Hematopoietic multipotent progenitor cell treated with erythropoietin and hydrocortisone succinate and interleukin-3 and kit ligand, for 8 days (in vitro differentiated cells): ENCODE measurements around the gene CHMP1B.

Experiments
- DNase-seq: peaks from one replicate; pipeline ENCODE4 v3.0.0-alpha.2; 2015

CHMP1B gene, protein sequence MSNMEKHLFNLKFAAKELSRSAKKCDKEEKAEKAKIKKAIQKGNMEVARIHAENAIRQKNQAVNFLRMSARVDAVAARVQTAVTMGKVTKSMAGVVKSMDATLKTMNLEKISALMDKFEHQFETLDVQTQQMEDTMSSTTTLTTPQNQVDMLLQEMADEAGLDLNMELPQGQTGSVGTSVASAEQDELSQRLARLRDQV

DNA sequence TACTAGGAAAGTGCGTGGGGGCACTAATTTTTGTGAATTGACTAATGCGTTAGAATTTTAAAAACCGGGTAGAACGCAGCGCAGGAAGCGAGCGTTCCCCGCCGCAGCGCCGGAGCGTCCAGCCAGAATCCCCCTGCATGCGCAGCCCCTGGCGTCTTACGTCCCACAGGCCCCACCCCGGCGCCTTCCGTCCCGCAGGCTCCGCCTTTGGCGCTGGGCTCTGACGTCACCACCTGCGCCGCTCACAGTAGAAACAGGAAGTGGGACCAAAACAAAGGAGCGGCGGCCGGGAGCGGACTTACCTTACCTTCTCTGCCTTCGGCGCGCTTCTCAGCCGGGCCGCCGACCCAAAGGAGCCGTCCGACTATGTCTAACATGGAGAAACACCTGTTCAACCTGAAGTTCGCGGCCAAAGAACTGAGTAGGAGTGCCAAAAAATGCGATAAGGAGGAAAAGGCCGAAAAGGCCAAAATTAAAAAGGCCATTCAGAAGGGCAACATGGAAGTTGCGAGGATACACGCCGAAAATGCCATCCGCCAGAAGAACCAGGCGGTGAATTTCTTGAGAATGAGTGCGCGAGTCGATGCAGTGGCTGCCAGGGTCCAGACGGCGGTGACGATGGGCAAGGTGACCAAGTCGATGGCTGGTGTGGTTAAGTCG is at the start of gene CHMP1B:
Gene CHMP1B (plus strand): TSS at position 268 of the 660 bp plus-strand sequence. CDS start 99 bp downstream, at position 367.
- peak; percentile 96 for DNase-seq

DNA sequence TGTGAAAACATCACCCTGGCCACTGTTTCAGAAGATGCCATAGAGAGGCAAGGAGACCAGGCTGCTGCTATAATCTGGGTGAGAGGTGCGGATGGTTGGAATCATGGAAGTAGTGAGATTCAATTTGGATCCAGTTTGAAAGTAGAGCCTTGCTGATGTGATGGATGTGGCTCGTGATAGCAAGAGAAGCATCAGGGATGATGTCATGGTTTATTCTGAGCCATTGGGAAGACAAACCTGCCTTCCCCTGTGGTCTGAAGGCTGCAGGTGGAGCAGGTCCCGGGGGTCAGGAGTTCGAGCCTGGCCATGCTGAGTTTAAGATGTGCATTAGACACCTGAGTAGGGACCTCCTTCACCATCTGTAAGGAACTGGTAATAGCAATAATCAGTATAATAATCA is 49.6 kb upstream of the CHMP1B start:
- no peak for DNase-seq

DNA sequence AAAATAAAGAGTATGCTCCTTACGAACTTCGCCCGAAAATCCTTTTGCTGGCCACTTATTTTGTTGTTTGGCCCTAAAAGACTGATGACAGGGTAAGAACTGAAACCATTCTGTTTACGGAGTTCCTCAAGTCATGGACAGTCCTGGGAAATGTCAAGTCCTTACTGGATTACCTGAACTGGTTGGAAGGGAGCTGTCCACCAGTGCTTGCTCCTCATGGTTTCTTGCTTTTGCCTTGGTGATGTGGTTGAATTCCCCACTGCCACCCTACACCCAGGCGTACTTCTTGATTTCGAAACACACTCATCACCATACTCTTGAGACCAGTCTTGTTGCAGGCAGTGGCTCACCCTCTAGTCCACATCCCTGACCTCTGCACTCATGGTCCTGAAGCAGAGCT is 49.1 kb upstream of the CHMP1B start:
- DNase-seq, result no peak

DNA sequence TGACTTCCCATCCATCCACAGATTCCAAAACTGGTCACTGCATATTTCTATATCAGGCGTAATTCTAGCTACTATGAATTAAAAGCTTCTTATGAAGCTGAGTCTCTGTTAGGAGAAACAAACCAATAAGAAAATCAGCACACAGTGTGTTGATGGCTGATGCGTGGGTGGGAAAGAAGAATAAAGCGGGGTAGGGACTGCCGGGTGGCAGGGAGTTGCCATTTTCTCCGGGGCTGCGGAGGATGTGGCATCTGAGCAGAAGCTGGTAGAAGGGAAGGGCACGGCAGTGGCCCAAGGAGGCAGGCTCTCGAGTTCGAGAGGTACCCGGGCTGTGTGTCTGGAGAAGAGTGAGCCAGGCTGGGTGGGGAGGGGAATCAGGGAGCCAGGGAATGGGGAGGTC is 48.6 kb upstream of the CHMP1B start:
- DNase-seq, result no peak

DNA sequence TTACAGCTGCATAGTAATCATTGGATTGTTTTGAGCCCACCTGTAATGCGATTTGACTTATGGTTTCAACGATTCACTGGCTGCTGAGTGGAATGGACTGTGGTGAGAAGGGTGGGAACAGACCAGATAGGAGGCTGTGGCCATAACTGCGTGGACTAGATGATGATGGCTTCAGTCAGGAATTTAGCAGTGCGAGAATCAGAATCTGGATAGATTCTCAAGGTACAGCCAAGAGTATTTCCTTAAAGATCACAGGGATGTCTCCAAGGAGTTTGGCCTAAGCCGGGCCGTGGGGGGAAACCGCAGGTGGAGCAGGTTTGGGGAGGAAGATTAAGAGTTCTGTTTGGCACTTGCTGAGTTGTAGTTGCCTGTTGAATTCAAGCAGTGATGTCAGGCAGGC is 44.0 kb upstream of the CHMP1B start:
- DNase-seq, result no peak

DNA sequence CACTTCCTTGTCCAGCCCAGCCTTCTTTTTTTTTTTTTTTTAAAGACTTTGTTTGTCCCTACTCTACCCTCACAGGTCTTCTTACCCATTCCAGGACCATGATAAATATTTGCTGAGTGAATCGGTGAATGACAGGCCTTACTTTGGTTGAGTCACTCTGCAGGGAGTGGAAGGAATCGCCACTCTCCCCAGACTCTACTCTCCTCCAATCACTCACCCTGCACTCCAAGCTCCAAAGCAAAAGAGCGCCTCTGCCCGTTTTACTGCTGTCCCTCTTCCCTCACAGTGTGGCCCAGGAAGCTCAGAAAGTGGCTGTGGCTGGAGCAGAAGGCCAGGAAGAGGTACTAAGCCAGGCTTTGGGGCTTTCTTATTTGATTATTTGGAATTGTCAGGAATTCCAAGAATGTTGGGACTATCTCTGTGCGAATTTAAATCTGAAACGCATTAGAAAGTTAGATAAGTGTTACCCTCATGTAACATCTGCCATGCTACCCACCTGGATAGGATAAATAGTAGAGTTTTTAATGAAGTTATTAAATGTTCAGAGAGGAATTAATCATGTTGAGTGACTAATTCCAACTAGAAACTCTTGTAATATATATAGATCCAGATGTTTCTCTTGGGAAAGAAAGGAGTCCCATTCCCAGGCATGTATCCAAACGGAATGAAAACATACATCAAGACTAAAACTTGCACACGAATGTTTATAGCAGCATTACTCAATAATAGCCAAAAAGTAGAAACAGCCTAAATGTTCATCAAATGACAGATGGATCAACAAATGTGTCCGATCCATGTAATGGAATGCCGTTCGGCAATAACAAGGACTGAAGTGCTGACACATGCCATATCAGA is 43.0 kb upstream of the CHMP1B start:
- no peak for DNase-seq

DNA sequence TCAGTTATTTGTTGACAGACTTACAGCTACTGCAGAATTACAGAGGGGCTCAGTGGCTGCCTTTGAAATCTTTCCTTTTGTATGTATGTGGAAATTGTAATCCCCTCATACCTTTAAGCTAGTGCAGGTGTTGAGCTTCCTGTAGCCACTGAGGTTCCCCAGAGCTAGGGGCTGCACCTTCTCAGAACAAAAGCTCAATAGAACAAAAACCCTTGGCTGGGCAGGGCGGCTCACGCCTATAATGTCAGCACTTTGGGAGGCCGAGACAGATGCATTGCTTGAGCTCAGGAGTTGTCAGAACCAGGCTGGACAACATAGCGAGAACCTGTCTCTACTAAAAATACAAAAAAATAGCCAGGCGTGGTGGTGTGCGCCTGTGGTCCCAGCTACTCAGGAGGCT is 41.3 kb upstream of the CHMP1B start:
- DNase-seq, result no peak

DNA sequence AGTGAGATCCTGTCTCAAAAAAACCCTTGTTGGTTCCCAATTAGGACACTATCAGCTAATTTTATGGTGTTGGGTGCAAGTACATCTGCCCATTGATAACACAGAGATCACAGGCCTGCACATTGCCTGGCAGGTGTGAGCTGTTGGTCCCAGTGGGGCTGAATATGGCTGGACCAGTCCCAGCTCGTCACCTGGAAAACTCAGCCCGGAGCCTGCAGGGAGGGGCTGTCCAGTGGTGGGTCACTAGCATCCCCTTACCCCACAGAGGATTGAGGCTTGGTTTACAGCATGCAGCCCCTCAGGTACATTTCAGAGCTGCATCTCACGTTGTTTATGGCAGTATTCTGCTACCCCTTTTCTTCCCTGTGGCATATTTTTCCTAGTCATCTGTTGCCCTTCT is 40.8 kb upstream of the CHMP1B start:
- no peak for DNase-seq

DNA sequence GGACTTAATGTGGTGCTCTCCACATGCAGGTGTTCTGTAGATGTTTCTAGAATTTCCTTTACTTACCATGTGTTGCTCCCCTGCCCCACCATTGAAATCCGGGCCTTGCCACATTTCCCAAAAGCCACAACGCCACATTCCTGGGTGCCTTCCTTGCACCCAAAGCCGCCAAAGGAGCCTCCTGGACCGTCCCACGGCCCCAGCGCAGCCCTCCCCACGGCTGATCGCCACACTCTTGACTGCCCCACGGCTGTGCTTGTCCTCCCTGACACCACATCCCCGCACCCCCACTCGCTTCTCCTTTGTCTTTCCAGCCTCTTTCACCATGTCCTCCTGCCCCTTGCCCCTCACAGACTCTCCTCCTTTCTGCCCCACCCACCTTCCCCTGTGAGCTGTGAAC is 40.2 kb upstream of the CHMP1B start:
- DNase-seq, result no peak

DNA sequence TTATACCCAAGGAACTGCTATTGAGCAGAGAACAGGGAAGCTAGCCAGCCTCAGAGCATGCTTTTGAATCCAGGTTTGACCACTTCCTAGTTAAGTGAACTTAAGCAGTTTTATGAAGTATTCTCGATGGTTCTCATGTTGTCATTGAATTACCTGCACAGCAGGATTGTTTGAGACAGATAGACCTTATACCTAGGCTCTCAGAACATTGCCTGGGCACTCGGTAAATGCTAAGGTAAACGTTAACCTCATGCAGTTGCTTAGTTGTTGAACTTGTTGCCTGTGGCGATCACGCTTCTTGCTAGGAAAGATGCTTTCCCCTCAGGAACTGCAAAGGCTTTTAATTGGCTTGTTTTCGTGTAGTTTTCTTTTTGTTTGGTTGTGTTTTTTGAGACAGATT is 34.0 kb upstream of the CHMP1B start:
- no peak for DNase-seq

DNA sequence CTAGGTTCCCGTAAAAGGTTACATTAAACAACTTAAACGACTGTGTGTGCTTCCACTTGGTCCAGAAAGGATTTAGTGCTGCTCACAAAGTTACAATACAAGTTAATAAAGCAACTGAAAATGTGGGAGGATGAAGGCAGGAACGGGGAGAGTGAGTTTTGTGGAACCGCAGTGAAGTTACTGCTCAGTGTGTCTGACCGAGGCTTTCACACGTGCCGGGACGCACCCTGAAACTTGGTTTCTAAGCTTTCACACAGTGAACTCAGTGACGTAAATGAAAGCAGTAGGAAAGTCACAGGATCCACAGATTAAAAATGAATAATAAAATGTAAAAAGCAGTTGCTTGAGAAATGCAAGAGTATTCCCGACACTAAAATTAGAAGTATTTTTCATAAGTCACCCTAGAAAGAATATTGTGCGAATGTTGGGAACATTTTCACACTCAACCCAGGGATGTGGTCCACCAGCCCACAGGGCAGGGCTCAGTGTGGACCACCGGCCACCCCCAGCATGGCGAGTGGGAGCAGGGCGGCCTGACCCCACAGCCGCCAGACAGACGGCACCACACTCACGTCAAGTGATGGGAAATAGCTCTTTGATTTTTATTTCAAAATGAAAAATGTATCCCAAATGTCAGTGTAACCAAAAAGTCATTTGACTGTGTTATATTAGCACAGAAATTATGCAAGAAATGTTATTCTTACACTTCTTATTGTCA is 32.6 kb upstream of the CHMP1B start:
- DNase-seq, result no peak

DNA sequence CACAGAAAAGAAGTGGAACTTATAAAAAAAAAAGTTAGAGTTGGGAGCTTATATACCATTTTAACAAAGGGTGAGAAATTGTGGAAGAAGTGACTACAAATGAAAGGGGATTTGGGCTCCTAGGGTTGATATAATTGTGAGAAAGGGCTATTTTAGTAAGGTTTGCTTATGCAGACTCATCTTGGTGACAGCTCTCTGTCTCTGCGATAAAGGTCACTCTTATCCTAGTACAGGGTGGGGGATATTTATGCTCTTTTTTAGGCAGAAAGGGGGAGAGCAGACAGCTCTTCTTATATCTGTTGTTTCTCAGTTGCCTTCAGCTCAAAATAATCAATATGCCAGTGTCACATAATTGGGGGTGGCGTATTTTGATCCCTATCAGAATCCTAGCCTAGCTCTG is 31.3 kb upstream of the CHMP1B start:
- no peak for DNase-seq

DNA sequence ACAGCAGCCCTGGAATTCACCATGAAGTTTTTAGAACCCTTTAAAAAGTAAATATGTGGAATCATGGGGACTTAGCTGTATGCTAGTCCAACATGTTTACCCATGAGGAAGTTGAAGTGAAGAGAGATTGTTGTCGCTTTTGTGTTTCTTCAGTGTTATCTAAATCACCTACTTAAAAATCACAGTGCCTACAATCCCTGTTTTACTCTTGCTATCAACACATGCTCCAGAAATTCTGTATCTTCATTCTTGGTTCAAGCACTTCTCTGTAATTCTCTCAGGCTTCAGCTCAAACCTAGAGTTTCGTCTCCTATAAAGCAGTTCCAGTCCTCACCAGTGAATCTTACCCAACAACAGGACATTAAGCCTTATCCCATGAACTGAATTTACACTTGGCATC is 30.5 kb upstream of the CHMP1B start:
- no peak for DNase-seq

DNA sequence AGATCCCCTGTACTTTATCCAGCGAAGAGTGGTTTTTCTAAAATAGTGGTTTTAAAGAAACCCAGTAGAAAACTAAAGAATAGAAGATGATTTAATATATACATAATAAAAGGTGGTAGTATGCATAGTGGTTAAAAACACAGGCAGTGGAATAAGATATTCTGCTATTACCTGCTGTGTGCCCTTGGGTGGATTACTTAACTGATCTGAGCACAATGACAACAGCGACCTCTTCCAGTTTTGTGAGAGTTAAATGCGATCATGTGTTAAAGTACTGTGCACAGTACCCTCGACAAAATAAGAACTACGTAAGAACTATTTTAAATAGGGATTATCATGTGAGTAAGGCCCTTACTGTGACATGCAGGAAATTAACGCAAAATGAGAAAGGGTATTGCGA is 30.0 kb upstream of the CHMP1B start:
- DNase-seq, result no peak

DNA sequence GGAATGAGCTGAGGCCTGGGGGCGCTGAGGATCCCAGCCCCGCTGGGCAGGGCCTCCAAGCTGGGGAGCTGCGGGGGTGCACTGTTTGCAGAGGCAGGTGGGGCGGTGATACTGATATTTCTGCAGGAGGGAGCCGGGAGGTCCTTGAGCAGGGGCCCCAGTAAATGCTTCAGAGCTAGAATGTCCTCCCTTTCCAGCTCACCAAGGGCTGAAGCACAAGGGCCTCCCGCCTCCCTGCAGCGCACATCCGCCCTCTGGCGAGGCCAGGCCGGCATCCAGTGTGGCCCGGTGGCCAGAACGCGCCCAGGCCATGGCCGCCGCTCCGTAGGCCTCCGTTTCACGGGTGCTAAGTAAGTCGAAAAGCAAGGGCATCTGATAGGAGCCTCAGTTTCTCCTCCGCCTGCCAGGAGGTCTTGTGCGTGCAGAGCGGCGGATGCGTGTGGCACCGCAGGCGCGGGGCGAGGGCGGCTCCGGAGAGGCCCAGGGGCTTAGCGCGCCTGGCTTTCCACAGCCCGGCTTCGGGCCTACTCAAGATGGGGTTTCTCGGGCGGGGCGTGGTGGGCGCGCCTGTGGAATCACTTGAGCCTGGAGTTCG is 29.5 kb upstream of the CHMP1B start:
- no peak for DNase-seq

DNA sequence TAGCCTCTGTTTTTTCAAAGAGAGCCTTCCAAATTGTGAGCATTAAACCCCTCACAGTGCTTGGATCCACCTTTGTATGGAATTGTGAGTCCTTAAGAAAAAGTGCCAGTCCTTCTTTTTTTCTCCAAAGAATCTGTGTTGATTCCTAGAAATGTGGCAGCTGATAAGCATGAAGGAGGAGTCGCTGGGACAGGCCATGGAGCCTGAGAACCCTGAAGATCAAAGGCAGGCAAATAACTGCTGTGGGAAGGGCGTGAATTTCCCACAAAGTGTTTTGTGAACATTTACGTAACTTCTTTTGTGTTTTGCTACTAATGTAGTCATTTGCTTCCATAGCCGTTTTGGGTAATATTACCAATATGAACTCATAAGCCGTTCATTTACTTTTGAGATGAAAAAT is 27.7 kb upstream of the CHMP1B start:
- no peak for DNase-seq

DNA sequence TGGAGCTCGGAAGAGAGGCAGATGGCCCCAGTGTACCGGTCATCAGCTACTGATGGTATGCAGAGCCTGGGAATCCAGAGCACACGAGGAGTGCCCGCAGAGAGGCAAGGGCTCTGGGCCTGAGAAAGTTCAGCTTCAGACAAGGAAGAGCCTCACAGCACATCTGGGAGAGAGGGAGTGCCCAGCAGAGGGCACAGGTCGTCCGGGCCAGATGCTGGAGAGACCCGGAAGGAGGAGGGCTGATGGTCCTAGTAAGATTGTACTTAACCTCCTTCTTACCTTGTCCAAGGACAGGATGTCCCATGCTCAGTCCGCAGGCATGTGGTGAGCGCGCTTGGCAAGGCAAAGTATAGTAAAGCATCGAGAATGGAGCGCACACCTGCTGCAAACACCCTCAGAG is 24.4 kb upstream of the CHMP1B start:
- DNase-seq, result peak; percentile 9

DNA sequence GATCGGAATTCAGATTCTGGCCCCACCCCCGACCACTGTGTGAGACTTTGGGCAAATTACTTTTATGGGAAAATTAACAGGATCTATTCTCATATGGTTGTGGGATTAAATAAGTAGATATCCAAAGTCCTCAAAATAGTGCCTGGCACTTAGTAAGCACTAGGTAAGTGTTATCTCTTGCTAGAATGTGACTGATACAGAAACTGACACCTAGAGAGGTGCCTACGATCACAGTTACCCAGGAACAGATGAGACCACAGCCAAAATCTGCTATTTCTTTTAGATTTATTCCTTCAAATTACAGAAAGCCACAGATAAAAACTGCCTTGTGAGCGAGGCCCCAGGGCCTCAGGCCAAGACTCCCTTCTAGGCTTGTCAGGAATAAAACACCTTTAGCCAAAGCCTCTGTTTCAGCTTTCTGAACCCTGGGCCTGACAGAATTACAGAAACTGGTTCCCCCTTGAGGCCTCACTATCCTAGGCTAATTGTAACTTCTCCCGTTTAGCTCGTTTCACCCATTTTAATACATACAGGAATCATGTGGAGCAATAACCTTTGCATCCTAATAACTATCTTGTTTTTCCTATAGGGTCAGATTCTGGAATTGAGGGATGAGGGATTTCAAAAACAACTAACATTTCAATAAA is 22.3 kb upstream of the CHMP1B start:
- no peak for DNase-seq

DNA sequence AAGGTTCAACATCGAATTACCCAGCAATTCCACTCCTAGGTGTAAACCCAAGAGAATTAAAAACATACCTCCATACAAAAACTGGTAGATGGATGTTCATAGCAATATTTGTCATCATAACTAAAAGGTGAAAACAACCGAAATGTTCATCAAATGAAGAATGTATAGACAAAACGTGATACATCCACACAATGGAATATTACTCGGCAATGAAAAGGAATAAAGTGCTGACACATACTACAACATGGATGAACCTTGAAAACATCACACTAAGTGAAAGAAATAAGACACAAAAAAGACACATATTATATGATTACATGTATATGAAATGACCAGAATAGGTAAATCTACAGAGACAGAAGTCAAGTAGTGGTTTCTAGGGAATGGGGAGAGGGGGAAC is 20.6 kb upstream of the CHMP1B start:
- no peak for DNase-seq

DNA sequence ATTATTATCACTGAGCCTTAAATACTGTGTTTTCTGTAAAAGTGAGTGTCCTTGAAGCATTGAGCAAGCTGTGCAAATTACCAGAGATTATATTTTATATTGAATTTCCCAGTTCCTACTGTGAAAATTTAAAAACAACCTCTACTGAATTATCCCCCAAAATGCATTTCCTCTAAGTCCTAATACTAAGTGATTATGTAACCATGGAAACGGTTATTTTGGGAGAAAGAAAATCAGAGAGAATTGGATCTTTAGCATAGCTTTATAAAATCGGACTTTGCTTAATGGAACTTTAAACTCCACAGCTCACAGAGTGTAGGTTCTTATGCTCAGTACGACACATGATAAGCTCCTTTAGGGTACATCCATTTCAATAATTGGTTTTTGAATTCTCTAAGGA is 19.3 kb upstream of the CHMP1B start:
- no peak for DNase-seq

DNA sequence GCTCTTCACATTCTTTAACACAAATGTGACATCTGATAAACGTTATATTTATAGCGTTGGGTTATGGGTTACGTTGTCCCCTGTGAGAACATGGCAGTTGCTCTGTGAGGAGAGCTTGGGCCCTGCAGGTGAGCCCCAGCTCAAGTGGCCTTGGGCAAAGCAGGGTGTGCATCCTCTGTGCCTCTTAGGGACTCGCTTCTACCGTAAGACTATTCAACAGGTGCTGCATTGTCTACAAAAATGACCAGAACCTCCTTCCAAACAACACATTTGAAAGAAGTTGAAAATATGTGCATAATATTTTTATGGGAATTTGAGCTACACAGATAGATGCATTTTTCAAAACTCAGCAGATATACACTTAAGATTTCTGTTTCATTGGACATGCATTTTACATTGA is 16.4 kb upstream of the CHMP1B start:
- DNase-seq, result no peak

DNA sequence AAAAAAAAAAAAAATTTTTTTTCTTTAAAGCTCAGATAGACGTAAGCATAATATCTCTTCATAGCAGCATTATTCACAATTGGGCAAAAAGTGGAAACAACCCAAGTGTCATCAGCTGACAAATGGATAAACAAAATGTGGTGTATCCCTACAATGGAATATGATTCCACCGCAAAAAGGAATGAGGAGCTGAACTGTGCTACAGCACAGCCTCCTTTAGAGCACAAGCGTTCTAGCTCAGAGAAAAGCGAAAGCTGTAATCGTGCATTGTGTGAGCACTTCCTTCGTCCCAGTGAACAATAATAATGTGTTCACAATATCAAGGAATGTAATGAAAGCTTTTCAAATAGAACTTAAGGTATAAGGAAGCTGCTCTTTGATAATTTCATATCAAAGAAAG is 11.7 kb upstream of the CHMP1B start:
- no peak for DNase-seq

DNA sequence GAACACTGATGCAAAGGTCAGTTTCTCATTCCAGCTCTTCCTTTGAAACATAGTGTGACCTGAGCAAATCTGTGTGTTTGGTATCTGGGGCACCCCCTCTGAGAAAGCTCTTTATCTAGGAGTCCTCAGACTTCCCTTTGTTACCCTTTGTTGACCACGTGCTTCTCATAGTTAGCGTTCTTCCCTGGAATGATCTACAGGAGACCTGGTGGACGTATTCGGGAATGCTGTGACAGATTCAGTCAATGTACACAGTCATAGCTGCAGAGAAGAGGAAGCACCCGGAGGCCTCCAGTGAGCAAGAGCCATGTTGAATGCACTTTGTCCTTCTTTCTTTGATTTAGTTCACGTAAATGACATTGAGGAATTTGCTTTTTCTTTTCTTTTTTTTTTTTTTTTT is 10.7 kb upstream of the CHMP1B start:
- no peak for DNase-seq
